ENCODE data around the gene LPIN2.

DNA sequence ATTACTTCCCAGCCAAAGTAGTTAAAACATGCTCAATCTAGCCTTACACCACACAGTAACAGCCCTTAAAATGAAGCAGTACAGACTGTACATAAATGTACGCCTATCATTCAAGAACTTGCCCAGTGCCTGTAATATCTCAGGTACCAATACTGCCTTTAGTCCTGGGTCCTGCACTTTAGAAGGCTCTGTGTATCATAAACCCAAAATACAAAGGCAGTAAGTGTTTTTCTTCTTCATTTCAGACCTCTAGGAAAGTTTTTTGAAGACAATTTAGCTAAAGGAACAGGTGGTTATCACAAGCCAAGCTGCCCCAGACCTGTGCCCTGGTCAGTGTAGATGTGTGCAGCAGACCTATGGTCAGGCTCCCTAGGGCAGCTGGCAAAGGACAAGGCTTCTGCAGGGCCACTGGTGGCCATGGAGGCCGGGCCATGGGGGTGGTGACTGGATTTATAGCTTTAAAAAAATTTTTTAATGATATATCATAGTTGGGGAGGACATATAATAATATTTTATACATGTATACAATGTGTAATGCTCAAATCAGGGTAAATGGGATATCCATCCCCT lies 18.8 kb downstream of the LPIN2 start:
- TF ChIP-seq POLR2A (IDR thresholded peaks at IDR 0.05; ENCODE audit: low read depth, low read length) = no peak
- TF ChIP-seq, protein P1, sequence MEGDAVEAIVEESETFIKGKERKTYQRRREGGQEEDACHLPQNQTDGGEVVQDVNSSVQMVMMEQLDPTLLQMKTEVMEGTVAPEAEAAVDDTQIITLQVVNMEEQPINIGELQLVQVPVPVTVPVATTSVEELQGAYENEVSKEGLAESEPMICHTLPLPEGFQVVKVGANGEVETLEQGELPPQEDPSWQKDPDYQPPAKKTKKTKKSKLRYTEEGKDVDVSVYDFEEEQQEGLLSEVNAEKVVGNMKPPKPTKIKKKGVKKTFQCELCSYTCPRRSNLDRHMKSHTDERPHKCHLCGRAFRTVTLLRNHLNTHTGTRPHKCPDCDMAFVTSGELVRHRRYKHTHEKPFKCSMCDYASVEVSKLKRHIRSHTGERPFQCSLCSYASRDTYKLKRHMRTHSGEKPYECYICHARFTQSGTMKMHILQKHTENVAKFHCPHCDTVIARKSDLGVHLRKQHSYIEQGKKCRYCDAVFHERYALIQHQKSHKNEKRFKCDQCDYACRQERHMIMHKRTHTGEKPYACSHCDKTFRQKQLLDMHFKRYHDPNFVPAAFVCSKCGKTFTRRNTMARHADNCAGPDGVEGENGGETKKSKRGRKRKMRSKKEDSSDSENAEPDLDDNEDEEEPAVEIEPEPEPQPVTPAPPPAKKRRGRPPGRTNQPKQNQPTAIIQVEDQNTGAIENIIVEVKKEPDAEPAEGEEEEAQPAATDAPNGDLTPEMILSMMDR (conservative IDR thresholded peaks at IDR 0.05; ENCODE audit: low read depth, low read length) = no peak
- no peak for TF ChIP-seq BHLHE40 (IDR thresholded peaks at IDR 0.05; ENCODE audit: low read depth, low read length)
- TF ChIP-seq NFE2L2 (IDR thresholded peaks at IDR 0.05; ENCODE audit: low read depth, low read length) = no peak

Data from IMR-90 (cell line).